Stomach (tissue), 9 donors: ENCODE measurements around the gene CCDC12. TPM values are rescaled to one million over a fixed set of nuclear protein-coding genes. Genes with fewer than 3 reads are reported as not detected.

Experiments used
- DNase-seq, 2 donors: peaks; one replicate each; pipeline versions ENCODE4 v3.0.0 to v3.0.0-alpha.2; 2013 to 2019
- H3K27ac ChIP-seq, 5 donors: fragments of 200-600 bp in 4 of 5; sonication (generic) in 4 of 5; one replicate each; pipeline ENCODE4 v1.5.1; 2013 to 2019; ENCODE audit warnings: mild to moderate bottlenecking in 1 of 5, moderate library complexity in 1 of 5
- H3K27me3 ChIP-seq, 3 donors: fragments of 200-600 bp; sonication (generic); one replicate each; pipeline ENCODE4 v1.5.1; 2017 to 2019; ENCODE audit warnings: mixed run types in 1 of 3
- H3K36me3 ChIP-seq, 4 donors: fragments of 200-600 bp; sonication (generic); 1 replicate in 3 of 4; 2 replicates in 1 of 4; pipeline ENCODE4 v1.5.1; 2016 to 2019
- H3K4me1 ChIP-seq, 4 donors: fragments of 200-600 bp; sonication (generic); one replicate each; pipeline ENCODE4 v1.5.1; 2016 to 2019
- H3K4me3 ChIP-seq, 4 donors: fragments of 200-600 bp; sonication (generic) in 3 of 4; one replicate each; pipeline ENCODE4 v1.5.1; 2016 to 2019; ENCODE audit warnings: mild to moderate bottlenecking in 1 of 4
- H3K9me3 ChIP-seq, 4 donors: fragments of 200-600 bp; sonication (generic); one replicate each; pipeline ENCODE4 v1.5.1; 2016 to 2019
- CTCF ChIP-seq, 7 experiments: fragments of 450-650 bp in 4 of 7; fragments of 200-600 bp in 3 of 7; sonication (generic) in 3 of 7; IDR thresholded peaks; one replicate each; pipeline ENCODE4 v1.5.1; 2016 to 2019; ENCODE audit warnings: antibody characterized with exemption in 7 of 7, control low read depth in 2 of 7, mild to moderate bottlenecking in 1 of 7
- EP300 ChIP-seq: sonication (generic); formaldehyde crosslinking; IDR thresholded peaks from one replicate; pipeline ENCODE4 v1.6.1; 2017; ENCODE audit warnings: antibody characterized with exemption
- POLR2A ChIP-seq, 4 donors: fragments of 450-650 bp; IDR thresholded peaks; one replicate each; pipeline ENCODE4 v1.6.1; 2016; ENCODE audit warnings: antibody characterized with exemption in 4 of 4, control low read depth in 2 of 4, mild to moderate bottlenecking in 1 of 4, moderate library complexity in 1 of 4
- POLR2AphosphoS5 ChIP-seq, 3 donors: sonication (generic); formaldehyde crosslinking; IDR thresholded peaks; one replicate each; pipeline ENCODE4 v1.6.1; 2016; ENCODE audit warnings: antibody characterized with exemption in 3 of 3
- WGBS, 5 donors: extraction: QIAGEN DNeasy Blood & Tissue Kit in 3 of 5; methylation state at CpG; one replicate each; pipeline versions ENCODE4 v1.1.5 to v1.1.7; 2013 to 2018; 5-methylcytosine and 5-hydroxymethylcytosine counted together
- intact Hi-C: fragments of 100-400 bp; cut with DNase I; formaldehyde crosslinking; loops from one replicate; pipeline ENCODE4 v1.15.1; 2023; ENCODE audit warnings: low total_unique reads
- polyA plus RNA-seq, 3 donors: library from polyadenylated mRNA; stranded (reverse); fragments of 200-250 nt; gene quantifications; one replicate each; pipeline ENCODE4 v1.2.3, GENCODE V29; 2013
- total RNA-seq, 5 donors: library from RNA; depleted of rRNA; stranded (reverse); fragments of >200 nt; gene quantifications; one replicate each; pipeline versions ENCODE4 v1.1.0 to v1.2.3, GENCODE V29; 2014 to 2016
- donor health status: healthy with polysubstance abuse.
- donor health status: Bipolar disorder and iron deficiency.
- donor health status: healthy.

The CCDC12 gene
- total and polyA plus RNA-seq, 8 donors = 2.9 to 88.7 (median 47.1) TPM

DNA sequence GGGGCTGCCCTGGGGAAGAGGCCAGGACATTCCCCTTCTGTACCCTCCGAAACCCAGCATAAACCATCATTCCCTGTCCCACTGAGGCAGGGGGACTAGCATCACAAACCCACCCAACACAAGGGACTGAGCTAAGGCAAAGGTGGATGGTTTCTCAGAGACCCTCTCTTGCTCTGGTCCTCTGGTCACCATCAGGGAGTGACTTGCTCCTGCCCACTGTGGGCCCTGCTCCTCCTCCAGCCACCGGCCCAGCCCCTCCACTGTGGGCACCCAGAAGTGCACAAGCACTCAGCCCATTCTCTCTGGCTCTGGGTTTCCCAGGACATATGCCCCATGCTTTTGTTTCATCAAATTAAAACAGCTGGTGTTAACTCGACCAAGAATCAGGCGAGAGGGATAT is 54.1 kb downstream of the CCDC12 start:
- no peak overlapping the region for H3K27ac ChIP-seq
- intact Hi-C loops = loop anchor here (5.0 kb wide), 1 partner anchor 75 kb away; no protein-coding TSS in a partner anchor
- WGBS, 5 donors = 91 to 98% (median 93%) methylated on average over 4 of the region's 4 CpGs
- H3K4me3 ChIP-seq = no peak overlapping the region
- peaks cover 27 to 45% (median 39%) of the 10 kb centered on the region in 4 donors for H3K4me1 ChIP-seq
- no peaks in the 10 kb centered on the region for H3K27me3 ChIP-seq
- no peak for DNase-seq
- TF ChIP-seq POLR2A (IDR thresholded peaks at IDR 0.05) (no peak), CTCF (IDR thresholded peaks at IDR 0.05) (no peak), EP300 (no peak), POLR2AphosphoS5 (IDR thresholded peaks at IDR 0.05) (no peak)
- peaks cover 47 to 100% (median 92%) of the 10 kb centered on the region in 4 donors for H3K36me3 ChIP-seq
- no peaks in the 10 kb centered on the region for H3K9me3 ChIP-seq

- Histone ChIP-seq H3K9me3 (no peaks in the 10 kb centered on the region), H3K36me3 (peaks cover 51 to 100% (median 97%) of the 10 kb centered on the region in 4 donors), H3K4me1 (peaks cover 21 to 40% (median 33%) of the 10 kb centered on the region in 4 donors), H3K27ac (no peak overlapping the region), H3K4me3 (no peak overlapping the region), H3K27me3 (no peaks in the 10 kb centered on the region)
- 91 to 98% (median 94%) methylated on average over 5 to 7 of the region's 7 CpGs for WGBS, 5 donors
- TF ChIP-seq POLR2AphosphoS5 (IDR thresholded peaks at IDR 0.05) = no peak
- no peak for TF ChIP-seq CTCF (IDR thresholded peaks at IDR 0.05)
- no peak for TF ChIP-seq EP300
- no peak for TF ChIP-seq POLR2A (IDR thresholded peaks at IDR 0.05)
- intact Hi-C loops = loop anchor here (5.0 kb wide), 1 partner anchor 75 kb away; no protein-coding TSS in a partner anchor
- DNase-seq = no peak
Observed at GRCh38 chr3:46921871-46922271, 54.7 kb downstream of the CCDC12 start.

- Histone ChIP-seq H3K4me3 (no peak overlapping the region), H3K36me3 (peaks cover 54 to 96% (median 95%) of the 10 kb centered on the region in 4 donors), H3K27me3 (no peaks in the 10 kb centered on the region), H3K9me3 (no peaks in the 10 kb centered on the region), H3K27ac (no peak overlapping the region), H3K4me1 (peaks cover 13 to 31% (median 25%) of the 10 kb centered on the region in 4 donors)
- intact Hi-C loops = loop anchor here (5.0 kb wide), 1 partner anchor 76 kb away; no protein-coding TSS in a partner anchor
- no peak for TF ChIP-seq POLR2A (IDR thresholded peaks at IDR 0.05)
- no peak for TF ChIP-seq CTCF (IDR thresholded peaks at IDR 0.05)
- TF ChIP-seq POLR2AphosphoS5 (IDR thresholded peaks at IDR 0.05) = no peak
- TF ChIP-seq EP300 = no peak
- no peak for DNase-seq
- 84 to 100% (median 94%) methylated on average over 3 to 4 of the region's 4 CpGs for WGBS, 5 donors
Observed at GRCh38 chr3:46921041-46921440, 55.5 kb downstream of the CCDC12 start.

DNA sequence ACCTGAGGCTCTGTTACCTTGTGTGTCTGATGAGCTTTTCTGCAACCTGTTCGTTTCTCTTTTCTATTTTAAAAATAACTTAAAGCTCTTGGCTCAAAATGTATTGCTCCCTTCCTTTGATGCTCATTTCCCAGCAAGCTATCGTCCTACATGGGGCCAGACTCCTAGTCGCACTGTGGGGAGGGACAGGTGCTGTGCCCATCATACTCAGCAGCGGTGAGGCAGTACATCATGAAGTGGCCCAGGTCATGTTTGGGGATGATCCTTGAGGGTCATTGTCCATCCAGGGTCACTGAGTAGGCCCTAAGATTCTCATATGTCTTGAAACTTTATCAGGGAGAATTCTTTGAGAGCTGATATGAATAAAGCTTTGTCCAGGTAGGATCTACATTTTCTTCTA is 57.9 kb downstream of the CCDC12 start:
- 95 to 97% (median 96%) methylated on average over 4 of the region's 4 CpGs for WGBS, 5 donors
- peaks cover 0 to 14% (median 7%) of the 10 kb centered on the region in 4 donors for H3K4me1 ChIP-seq
- H3K36me3 ChIP-seq = peaks cover 35 to 83% (median 74%) of the 10 kb centered on the region in 4 donors
- no peaks in the 10 kb centered on the region for H3K27me3 ChIP-seq
- intact Hi-C loops = no loop called here
- H3K4me3 ChIP-seq = no peak overlapping the region
- no peak for DNase-seq
- H3K9me3 ChIP-seq = no peaks in the 10 kb centered on the region
- no peak for TF ChIP-seq EP300
- TF ChIP-seq POLR2AphosphoS5 (IDR thresholded peaks at IDR 0.05) = no peak
- no peak for TF ChIP-seq CTCF (IDR thresholded peaks at IDR 0.05)
- TF ChIP-seq POLR2A (IDR thresholded peaks at IDR 0.05) = no peak
- no peak overlapping the region for H3K27ac ChIP-seq
